Measurements from ENCODE around the gene P2RY6.

The P2RY6 gene

DNA sequence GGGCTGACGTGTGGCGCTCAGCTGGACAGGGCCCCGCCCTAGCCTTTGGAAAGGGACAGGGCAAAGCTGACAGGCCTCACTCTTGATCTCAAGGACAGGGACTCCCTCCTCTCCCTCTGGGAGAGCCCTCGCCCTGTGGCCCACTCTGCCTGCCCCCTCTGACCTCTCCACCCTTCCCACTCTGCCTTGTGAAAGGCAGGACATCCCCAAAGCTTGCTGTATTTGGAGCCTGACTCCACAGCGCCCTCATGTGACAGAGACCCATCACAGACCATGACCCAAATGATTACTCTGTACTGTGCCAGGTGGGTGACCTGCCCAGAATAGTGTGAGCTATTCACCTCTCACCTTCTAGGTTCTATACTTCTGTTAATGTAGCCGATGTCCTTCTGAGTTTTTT is 35.3 kb upstream of the P2RY6 start:
- no peak overlapping the region for H3K4me3 ChIP-seq (ENCODE audit: low read depth, low read length)

DNA sequence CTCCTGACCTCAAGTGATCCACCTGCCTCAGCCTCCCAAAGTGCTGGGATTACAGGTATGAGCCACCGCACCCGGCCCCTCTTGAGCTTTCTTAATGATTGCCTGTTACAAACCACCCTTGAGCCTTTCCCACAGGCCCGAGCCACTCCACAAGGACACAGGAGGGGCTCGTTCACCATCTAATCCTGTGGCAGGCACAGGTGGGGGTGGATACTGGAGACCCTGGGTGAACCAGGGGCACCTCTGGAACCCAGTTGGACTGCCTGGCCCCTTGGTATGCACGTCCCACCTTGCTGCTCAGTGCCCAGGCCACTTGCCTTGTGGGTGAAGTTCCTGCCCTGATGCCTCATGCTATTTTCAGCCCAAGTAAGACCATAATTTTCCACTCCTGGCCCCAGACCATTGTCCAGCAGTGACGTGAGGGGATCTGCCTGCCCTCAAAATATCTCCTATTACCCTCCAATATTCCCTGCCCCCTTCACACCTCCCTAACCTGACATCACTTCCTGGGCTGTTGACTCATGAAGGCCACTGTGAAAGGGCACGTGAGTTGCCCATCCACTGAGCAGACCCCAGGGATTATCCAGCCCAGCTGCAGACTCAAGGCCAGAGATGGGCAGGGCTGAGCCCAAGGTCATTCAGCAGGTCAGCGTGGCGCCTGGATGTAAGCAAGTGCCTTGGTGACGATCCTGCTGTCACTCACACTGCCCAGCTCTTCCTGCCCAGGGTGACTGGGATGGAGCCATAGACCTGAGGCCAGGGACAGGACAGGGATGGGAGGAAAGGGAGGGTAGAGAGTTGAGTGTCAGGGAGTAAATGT is 34.5 kb upstream of the P2RY6 start:
- no peak overlapping the region for H3K4me3 ChIP-seq (ENCODE audit: low read depth, low read length)

GRCh38 chr11:73239111-73239521 is 33.0 kb upstream of the P2RY6 start:
- no peak overlapping the region for H3K4me3 ChIP-seq (ENCODE audit: low read depth, low read length)

DNA sequence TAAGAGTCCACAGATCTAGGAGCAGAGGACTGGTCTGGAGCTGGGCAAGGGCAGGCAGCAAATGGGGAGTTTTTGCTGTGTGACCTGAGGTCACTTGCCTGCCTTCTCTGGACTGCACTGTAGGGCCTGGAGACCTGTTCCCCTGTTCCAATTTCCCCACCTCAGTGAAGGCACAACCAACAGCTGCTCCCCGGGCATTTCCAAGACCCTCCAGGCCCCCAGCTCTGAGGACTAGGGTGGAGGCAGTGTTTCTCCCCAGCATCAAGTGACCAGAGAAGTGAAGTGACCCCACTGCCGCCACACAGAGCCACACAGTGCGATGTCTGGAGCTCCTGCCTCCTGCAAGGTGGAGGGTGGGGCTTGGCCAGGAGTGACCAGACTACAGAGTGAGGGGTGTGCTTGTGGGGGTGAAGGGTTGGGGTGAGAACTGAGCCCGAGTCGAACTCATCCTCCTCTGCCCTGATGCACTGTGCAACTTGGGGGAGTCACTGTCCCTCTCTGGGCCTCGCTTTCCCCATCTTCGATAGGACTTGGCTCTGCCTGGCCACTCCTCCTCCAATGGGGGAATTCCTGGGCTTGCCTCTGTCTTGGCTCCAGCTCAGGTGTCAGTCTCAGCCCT is 32.5 kb upstream of the P2RY6 start:
- no peak overlapping the region for H3K4me3 ChIP-seq (ENCODE audit: low read depth, low read length)

- no peak overlapping the region for H3K4me3 ChIP-seq (ENCODE audit: low read depth, low read length)
Measured at GRCh38 chr11:73240190-73240781, 31.9 kb upstream of the P2RY6 start.

DNA sequence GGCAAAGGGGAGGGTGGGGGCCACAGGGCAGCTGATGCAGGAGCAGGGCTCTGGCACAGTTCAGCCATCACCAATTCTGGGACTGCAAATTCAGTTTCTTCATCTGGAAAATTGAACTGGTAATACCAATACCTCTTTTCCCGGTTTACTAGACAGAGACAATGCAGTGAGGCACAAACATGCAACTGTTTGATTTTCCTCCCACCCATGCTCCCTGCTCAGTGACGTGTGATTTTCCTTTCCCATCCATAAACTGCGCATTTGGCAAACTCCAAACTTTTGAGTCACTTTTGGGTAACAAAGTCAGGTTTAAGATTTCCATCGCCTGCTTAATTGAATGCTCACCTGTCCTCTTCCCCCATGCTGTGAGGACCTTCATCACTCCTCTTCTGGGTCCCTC is 30.8 kb upstream of the P2RY6 start:
- H3K4me3 ChIP-seq (ENCODE audit: low read depth, low read length): no peak overlapping the region

DNA sequence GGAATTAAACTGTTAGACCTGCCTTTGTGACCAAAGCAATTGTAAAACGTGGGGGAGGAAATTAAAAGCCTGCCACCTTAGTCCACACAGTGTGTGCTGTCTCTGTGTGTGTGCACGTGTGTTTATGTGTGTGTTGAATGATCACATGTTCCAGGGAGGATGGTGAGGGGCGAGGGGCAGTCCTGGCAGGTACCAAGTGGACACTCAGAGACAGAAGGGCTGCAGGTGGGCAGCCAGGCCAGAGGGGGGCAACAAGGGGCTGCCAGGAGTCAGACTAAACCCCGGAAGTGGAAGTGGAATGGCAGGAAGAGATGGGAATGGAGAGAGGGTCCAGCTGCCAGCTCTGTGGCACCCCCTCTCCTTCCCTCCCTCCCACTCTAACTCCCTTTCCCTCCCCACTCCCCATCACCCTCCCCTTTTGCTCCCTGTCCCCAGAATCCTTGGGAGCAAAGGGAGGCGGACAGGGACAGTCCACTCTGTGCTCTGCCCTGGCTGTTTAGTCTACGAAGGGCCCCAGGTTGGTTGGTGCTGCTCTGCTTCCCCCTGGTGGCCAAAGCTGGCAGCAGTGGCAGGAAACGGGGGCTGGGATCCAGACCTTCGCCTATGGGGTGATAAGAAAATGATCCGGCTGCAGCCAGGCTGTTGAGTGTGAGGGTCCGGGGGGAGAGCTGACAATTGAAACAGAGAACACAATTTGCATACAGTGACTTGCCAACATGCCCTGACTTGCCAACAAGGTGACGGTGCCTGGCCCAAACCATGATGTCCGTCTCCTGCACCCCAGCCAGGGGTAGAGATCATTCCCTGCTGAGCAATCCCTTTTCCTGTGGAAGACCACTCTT is 29.7 kb upstream of the P2RY6 start:
- no peak overlapping the region for H3K4me3 ChIP-seq (ENCODE audit: low read depth, low read length)

DNA sequence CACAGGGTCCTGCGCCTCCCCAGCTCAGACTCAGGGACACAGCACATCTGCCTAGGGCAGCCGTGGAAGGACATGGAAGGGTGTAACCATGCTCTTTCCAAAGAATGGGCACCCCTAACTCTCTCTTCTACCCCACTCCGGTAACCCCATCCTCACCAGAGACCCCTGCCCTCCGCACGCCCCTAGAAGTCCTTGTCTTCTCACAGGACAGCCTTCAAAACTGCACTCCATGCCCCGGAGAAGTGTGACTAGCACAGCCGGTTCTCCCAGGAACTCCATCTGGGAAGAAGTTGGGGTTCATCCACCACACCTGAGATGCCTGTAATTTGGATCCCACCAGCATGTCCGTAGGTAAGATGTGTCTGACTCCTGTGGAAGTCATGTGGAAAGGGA is 29.0 kb upstream of the P2RY6 start:
- no peak overlapping the region for H3K4me3 ChIP-seq (ENCODE audit: low read depth, low read length)

DNA sequence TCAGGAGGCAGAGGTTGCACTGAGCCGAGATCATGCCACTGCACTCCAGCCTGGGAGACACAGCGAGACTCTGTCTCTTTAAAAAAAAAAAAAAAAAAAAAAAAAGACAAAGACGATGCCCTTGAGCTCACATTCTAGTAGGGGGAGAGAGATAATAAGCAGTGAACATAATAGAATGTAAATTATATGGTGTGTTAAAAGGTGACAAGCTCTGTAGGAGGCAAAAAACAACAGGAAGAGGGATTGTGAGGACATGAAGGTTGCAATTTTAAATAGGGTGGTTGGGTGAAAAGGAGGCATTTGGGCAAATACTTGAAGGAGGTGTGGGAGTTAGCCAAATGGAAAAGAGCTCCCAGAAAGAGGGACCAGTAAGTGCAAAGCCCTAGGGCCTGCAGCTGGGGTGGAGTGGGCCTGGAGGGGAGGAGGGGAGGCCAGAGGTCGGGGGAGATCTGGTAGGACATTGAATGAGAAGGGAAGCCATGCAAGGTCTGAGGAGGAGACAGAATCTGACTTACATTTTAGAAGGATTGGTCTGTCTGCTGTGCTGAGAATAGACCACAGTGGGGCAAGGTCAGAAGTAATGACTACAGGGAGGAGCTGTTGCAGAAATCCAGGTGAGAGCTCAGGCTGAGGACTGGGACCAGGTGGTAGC is 27.4 kb upstream of the P2RY6 start:
- H3K4me3 ChIP-seq (ENCODE audit: low read depth, low read length): no peak overlapping the region

DNA sequence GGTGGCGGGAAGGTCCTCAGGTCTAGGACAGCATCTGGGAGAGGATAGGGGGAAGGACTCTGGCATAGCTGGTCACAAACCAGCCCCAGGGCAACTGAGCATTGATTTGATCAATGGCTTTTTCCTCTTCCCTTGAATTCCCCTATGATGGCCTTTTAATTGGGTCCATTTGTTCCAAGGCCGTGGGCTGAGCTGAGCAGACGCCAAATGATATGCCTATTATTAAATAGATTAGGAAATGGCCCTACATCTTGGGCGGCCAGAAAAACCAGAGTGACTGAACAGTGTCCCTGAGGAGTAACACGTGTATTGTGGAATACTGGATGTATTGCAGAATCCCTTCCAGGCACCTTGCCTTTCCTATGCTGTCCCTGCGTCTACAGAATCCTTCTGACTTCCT is 26.7 kb upstream of the P2RY6 start:
- H3K4me3 ChIP-seq (ENCODE audit: low read depth, low read length): no peak overlapping the region

DNA sequence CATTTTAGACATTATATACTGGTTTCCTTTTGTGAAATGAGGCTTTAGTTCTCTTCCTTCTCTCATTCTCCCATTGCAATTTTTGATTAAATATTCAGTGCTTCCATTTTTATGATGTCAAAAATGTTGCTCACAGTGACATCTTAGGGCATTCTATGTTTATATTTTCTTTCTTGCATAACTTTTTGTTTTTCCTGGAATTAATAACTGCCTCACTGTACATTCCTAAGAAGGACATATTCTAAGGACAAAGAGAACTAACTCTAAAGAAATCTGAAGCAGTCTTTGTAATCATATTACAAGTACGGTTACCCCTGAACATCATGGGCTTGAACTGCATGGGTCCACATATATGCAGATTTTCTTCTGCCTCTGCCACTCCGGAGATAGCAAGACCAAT is 25.8 kb upstream of the P2RY6 start:
- H3K4me3 ChIP-seq (ENCODE audit: low read depth, low read length): no peak overlapping the region

- H3K4me3 ChIP-seq (ENCODE audit: low read depth, low read length): no peak overlapping the region
Measured at GRCh38 chr11:73248526-73249185, 23.5 kb upstream of the P2RY6 start.

- no peak overlapping the region for H3K4me3 ChIP-seq (ENCODE audit: low read depth, low read length)
Measured at GRCh38 chr11:73249304-73249703, 22.8 kb upstream of the P2RY6 start.

DNA sequence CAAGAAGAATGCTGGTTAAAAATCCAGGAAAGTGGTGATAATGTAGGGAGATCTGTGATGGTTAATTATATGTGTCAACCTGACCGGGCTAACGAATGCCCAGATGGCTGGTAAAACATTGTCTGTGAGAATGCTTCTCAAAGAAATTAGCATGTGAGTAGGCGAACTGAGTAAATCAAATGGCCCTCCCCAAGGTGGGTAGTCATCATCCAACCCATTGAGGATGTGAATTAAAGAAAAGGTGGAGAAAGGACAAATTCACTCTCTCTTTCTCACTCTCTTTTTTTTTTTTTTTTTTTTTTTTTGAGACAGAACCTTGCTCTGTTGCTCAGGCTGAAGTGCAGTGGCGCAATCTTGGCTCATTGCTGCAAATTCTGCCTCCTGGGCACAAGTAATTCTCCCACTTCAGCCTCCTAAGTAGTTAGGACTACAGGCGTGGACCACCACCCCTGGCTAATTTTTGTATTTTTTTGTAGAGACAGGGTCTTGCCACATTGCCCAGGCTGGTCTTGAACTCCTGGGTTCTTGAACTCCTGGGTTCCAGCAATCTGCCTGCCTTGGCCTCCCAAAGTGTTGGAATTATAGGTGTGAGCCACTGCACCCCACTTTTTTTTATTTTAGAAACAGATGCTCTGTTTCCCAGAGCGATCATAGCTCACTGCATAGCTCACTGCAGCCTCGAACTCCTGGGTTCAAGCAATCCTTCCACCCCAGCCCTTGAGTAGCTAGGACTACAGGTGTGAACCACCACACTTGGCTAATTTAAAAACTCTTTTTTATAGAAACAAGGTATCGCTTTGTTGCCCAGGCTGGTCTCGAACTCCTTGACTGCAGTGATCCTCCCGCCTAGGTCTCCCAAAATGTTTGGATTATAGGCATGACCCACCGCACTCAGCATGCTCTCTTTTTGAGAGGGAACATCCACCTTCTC is 22.0 kb upstream of the P2RY6 start:
- H3K4me3 ChIP-seq (ENCODE audit: low read depth, low read length): no peak overlapping the region

DNA sequence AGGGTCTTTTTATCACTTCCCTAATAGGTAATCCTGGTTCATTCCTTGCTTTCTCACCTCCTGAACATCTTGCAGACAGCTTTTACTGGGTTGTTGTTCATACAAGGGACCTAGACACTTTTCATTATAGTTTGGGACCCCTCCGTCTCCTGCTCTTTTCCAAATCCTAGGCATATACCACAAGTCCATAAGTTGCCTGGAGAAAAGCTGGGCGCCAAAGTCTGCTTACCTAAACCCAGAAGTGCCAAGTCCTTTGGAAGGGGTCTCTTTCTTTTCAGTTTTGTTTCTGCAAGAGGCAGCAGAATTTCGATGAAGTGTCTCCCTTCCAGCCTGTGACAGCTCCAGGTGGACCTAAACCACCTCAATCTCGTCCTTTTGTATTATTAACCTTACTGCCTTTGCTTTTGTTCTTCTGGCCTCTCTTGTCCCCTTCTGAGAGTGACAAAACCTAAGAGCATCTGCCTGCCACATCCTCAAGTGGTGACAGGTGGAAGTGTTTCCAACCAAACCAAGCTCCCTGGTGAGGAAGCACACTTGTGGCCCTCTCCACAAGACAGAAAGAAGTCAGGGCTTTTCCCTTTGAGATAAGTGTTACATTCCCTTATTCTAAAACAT is 19.5 kb upstream of the P2RY6 start:
- H3K4me3 ChIP-seq (ENCODE audit: low read depth, low read length): no peak overlapping the region

DNA sequence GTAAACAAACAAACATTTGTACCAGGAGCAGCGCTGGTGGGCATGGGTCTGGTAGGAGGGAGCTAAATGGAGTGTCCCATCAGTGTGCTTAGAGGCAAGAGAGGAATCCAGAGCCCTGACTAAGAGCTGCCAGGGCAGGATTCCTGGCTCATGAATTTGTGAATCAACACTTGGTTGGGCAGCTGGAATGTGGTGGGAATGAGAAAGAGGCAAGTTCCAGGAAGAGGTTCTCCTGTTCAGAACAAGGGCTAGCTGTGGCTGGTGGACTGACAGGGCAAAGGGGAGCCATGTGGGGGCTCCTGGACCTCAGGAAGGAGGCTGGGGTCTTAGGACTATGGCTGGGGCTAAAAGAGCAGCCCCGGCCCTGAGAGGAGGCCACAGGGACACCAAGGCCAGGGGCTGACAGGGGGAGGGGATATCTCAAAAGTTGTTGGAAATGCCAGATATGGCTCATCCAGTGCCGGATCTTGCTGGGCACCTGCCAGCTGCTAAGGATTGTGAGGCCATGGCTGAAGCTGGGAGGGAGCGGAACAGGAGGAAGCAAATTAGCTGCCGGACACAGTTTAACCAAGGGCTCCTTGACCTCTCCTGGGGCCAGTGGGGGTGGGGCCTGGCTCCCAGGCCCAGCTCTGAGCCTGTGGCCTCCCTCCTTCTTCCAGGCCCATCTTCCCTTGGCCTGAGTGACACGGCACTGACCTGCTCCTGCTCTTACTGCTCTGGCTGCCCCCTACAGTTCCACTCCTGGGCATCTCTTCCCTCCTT is 14.6 kb upstream of the P2RY6 start:
- H3K4me3 ChIP-seq (ENCODE audit: low read depth, low read length): no peak overlapping the region

DNA sequence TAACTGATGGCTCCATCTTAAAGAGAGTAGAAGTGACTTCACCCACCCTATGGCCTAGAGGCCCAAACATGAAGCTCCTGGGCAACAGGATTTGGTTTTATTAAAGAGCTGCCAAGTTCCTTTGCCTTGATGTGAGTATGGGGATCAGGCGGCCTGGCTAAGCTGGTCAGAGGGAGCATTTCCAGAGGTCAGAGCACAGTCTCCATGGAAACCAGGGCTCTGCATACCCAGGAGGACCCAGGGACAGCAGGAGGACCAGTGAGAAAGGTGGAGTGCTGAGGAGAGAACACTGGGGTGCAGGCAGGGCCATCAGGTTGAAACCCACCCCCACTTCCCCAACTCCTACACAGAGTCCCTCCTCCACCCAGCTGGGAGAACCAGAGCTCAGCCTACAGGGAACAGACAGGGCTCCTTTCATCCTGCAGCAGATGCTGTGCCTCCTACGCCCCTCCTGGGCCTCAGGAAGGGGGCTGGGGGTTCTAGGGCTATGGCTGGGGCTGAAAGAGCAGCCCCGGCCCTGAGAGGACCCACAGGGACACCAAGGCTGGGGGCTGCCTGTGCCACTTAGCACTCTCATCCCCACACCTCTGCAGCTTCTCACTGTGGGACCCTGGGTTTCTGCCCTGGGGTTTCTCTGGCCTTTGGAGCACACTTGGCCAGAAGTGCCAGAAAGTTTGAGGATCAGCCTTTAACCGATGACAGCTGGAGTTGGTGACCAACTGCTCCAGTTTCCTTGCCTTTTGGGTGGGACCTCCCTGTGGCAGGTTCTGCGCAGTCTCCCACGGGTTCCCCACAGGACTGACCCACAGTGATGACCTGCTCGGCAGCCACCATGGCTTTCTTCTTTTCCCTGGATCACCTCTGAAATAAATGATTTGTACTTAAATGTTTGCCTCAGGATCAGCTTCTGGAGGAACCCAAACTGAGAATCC is 13.8 kb upstream of the P2RY6 start:
- no peak overlapping the region for H3K4me3 ChIP-seq (ENCODE audit: low read depth, low read length)
